Lower lobe of right lung (tissue), 2 donors: ENCODE data around the gene RAI14. TPM values are rescaled to one million over a fixed set of nuclear protein-coding genes. Genes with fewer than 3 reads are reported as not detected.
A peak's percentile ranks its signal among the peaks of the same experiment; 100 is the strongest.

ENCODE experiments used
- ATAC-seq, 2 donors: fragments of 200-7000 bp; cut with Tn5 transposase; one replicate each; pipeline ENCODE4 v1.9.1; 2020 to 2022; ENCODE audit warnings: mild to moderate bottlenecking in 2 of 2, moderate library complexity in 2 of 2
- DNase-seq: peaks from one replicate; pipeline ENCODE4 v3.0.0-alpha.2; 2020
- H3K27ac ChIP-seq: fragments of 200-600 bp; one replicate; pipeline ENCODE4 v1.8.0; 2022
- H3K27me3 ChIP-seq: fragments of 200-600 bp; one replicate; pipeline ENCODE4 v1.8.0; 2022; ENCODE audit warnings: low read depth
- H3K36me3 ChIP-seq: fragments of 200-600 bp; one replicate; pipeline ENCODE4 v1.8.0; 2022; ENCODE audit warnings: mild to moderate bottlenecking
- H3K4me1 ChIP-seq: fragments of 200-600 bp; one replicate; pipeline ENCODE4 v1.8.0; 2022
- H3K4me3 ChIP-seq: fragments of 200-600 bp; one replicate; pipeline ENCODE4 v1.8.0; 2022; ENCODE audit warnings: mild to moderate bottlenecking
- H3K9me3 ChIP-seq: fragments of 200-600 bp; one replicate; pipeline ENCODE4 v1.8.0; 2022
- intact Hi-C: fragments of 100-400 bp; cut with DNase I; formaldehyde crosslinking; loops from one replicate; pipeline ENCODE4 v1.11.0; 2022
- total RNA-seq: library from RNA; stranded (reverse); fragmentation: NEBNext Ultra II Directional; extraction: Animal tissue kit (Norgen Biotek cat#: 25700); gene quantifications from one replicate; pipeline ENCODE4 v1.2.1, GENCODE V29; 2021
- TF ChIP-seq, protein P1 (sequence below): fragments of 200-600 bp; IDR thresholded peaks from one replicate; pipeline ENCODE4 v1.8.0; 2022; ENCODE audit warnings: antibody characterized with exemption, mild to moderate bottlenecking
- donor health status: DM: no; HTN: yes; CAD: no; lungs with severe emphysema.

RAI14 gene
- total RNA-seq, 1 donor from 2014 or later: 66.8 TPM

DNA sequence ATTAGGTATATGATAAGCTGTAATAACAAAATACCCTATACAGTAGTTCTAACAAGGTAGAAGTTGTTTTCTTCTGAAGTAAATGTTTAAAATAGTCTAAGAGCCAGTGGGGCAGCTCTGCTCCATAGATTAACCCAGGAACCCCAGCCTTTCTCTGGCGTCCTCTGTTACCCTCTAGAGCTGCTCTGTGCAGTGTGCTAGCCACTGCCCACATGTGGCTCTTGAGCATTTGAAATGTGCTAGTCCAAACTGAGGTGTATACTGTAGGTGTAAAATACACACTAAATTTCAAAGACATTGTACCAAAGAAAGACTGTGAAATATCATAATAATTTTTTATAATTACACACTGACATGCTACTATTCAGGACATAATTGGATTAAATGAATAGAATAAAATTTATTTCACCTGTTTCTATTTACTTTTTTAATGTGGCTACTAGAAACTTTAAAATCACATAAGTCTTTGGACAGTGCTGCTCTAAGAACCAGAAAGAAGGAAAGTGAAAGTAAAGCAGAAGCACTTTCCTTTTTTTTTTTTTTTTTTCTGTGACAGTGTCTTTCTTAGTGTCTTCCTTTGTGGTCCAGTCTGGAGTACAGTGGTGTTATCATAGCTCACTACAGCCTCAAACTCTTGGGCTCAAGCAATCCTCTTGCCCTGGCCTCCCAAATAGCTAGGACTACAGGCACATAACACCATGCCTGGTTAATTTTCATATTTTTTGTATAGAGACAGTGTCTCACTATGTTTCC, 39.3 kb downstream of the RAI14 start:
- intact Hi-C loops: no loop called here
- peak in 1 of 2 donors; percentile 37 for ATAC-seq
- peak overlapping the region; percentile 25 for H3K4me3 ChIP-seq

DNA sequence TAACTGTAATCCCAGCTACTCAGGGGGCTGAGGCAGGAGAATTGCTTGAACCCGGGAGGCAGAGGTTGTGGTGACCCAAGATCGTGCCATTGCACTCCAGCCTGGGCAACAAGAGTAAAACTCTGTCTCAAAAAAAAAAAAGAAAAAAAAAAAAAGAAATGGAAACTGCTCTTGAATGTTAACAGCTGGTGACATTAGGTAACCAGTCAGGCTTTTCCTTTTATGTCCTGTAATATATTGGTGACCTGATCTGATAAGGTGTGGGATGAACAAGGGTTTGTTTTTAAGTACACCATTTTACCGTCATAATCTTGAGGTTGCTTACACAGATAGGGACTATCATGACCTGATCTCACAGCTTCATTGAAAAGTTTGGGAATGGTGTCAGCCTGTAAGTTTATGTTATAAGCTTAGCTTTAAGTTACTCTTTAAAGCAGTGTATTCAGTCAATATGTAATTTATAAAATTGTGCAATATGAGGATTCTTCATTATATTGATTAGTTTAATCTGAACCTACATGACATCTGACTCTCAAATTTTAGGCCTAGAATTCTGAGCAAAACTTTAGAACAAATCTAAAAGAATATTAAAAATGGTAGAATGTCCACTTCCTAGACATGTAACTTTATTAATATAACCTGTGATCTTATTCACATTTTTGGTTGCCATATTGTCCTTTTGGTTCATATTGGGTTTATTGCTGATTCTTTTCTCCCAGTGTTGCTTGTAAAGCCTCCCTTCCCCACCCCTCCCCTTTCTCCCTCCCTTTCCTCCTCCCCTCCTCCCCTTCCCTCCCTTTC, 41.4 kb downstream of the RAI14 start:
- Histone ChIP-seq H3K27me3 (no peaks in the 10 kb centered on the region), H3K27ac (no peak overlapping the region), H3K36me3 (no peaks in the 10 kb centered on the region), H3K4me1 (peaks cover 24% of the 10 kb centered on the region), H3K4me3 (no peak overlapping the region), H3K9me3 (no peaks in the 10 kb centered on the region)
- no peak for DNase-seq
- TF ChIP-seq, protein P1, sequence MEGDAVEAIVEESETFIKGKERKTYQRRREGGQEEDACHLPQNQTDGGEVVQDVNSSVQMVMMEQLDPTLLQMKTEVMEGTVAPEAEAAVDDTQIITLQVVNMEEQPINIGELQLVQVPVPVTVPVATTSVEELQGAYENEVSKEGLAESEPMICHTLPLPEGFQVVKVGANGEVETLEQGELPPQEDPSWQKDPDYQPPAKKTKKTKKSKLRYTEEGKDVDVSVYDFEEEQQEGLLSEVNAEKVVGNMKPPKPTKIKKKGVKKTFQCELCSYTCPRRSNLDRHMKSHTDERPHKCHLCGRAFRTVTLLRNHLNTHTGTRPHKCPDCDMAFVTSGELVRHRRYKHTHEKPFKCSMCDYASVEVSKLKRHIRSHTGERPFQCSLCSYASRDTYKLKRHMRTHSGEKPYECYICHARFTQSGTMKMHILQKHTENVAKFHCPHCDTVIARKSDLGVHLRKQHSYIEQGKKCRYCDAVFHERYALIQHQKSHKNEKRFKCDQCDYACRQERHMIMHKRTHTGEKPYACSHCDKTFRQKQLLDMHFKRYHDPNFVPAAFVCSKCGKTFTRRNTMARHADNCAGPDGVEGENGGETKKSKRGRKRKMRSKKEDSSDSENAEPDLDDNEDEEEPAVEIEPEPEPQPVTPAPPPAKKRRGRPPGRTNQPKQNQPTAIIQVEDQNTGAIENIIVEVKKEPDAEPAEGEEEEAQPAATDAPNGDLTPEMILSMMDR: no peak
- no peak for ATAC-seq
- intact Hi-C loops: no loop called here

More for the DNA sequence above, 39.3 kb downstream of the RAI14 start:
- no peaks in the 10 kb centered on the region for H3K27me3 ChIP-seq
- TF ChIP-seq, protein P1: no peak
- H3K27ac ChIP-seq: peak overlapping the region; percentile 56
- DNase-seq: no peak
- H3K4me1 ChIP-seq: peaks cover 34% of the 10 kb centered on the region
- H3K9me3 ChIP-seq: no peaks in the 10 kb centered on the region
- no peaks in the 10 kb centered on the region for H3K36me3 ChIP-seq

DNA sequence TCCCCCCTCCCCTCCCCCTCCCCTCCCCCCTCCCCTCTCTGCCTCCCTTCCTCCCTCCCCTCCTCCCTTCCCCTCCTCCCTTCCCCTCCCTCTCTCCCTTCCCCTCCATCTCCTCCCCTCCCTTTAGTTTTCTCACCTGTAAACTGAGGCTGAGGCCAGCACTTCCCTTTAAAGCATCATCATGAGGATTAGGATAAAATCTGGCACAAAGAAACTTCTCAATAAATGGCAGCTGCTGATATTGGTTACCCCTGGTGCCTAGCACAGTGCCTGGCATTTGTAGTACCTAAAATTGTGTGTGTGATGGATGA, 41.9 kb downstream of the RAI14 start:
- Histone ChIP-seq H3K27me3 (no peaks in the 10 kb centered on the region), H3K9me3 (no peaks in the 10 kb centered on the region), H3K4me1 (peaks cover 24% of the 10 kb centered on the region), H3K4me3 (no peak overlapping the region), H3K36me3 (no peaks in the 10 kb centered on the region), H3K27ac (peak overlapping the region; percentile 36)
- DNase-seq (no peak), ATAC-seq (no peak)
- TF ChIP-seq, protein P1: no peak
- intact Hi-C loops: no loop called here

DNA sequence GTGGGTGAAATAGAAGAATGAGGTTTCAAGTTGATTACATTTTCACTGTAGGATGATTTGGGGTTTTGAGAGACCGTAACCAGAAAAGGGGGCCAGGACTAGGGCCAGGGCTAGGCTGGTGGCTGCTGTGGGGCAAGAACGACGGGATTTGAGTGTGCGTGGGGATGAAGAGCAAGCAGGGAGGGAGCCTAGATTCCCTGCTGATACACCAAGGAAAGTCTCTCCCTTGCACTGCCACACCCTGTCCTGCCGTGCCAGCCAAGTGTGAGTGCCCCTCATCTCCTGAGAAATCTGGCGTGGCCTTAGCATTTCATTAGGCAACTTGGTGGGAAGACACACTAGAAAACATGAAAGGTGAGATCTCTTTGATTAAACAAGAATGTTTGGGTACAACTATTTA, 42.6 kb downstream of the RAI14 start:
- Histone ChIP-seq H3K4me1 (peaks cover 24% of the 10 kb centered on the region), H3K36me3 (no peaks in the 10 kb centered on the region), H3K27ac (peak overlapping the region; percentile 36), H3K4me3 (no peak overlapping the region), H3K27me3 (no peaks in the 10 kb centered on the region), H3K9me3 (no peaks in the 10 kb centered on the region)
- TF ChIP-seq, protein P1: no peak
- DNase-seq (peak; percentile 52), ATAC-seq (peak; percentile 63 to 67)
- intact Hi-C loops: no loop called here

DNA sequence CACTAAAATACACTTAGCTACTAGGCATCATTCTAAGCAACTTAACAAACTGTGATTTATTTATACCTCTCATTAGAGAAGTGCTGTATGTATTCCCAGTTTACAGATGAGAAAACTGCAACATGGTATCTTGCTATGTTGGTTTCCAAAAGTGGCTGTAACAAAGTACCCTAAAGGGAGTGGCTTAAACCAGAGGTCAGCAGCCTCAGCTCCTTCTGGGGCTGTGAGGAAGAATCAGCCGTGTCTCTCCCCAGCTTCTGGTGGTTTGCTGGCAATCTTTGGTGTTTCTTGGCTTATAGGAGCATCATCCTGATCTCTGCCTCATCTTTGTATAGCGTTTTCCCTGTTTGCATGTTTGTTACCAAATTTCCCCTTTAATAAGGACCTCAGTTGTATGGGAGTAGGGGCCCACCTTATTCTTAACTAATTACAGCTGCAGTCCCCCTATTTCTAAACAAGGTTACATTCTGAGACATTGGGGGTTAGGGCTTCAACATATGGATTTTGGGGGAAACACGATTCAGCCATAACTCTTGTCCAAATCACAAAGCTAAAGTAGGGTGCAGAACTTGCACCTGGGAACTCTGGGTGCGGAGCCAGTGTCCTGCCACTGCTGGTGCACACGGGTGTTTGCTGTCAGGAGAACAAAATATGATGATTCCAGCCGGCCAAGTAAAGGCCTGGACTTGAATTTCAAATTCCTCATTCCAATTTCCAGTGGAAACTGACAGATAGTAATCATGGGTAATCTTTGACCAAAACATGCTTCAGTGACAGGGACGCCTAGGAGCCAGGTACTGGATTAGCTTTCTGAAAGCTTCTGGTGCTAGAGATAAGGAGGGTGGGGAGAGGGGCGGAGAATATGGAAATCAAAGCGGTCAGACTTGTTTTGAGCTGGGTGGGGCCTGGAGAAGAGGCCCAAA, 43.3 kb downstream of the RAI14 start:
- TF ChIP-seq, protein P1: no peak
- intact Hi-C loops: no loop called here
- no peak overlapping the region for H3K4me3 ChIP-seq
- H3K9me3 ChIP-seq: no peaks in the 10 kb centered on the region
- no peaks in the 10 kb centered on the region for H3K36me3 ChIP-seq
- DNase-seq (no peak), ATAC-seq (peak; percentile 85 to 92)
- H3K27me3 ChIP-seq: no peaks in the 10 kb centered on the region
- peaks cover 21% of the 10 kb centered on the region for H3K4me1 ChIP-seq
- H3K27ac ChIP-seq: peak overlapping the region; percentile 53
